ENCODE results near the gene SPNS2.

The SPNS2 gene

GRCh38 chr17:4504188-4504587 is 5.5 kb downstream of the SPNS2 start:
- no peak for DNase-seq

- DNase-seq = no peak
Observed at GRCh38 chr17:4505187-4505586, 6.5 kb downstream of the SPNS2 start.

- DNase-seq = no peak
Observed at GRCh38 chr17:4506175-4506813, 7.6 kb downstream of the SPNS2 start.

- DNase-seq = no peak
Observed at GRCh38 chr17:4506892-4507291, 8.2 kb downstream of the SPNS2 start.

- DNase-seq = no peak
Observed at GRCh38 chr17:4507361-4508111, 8.9 kb downstream of the SPNS2 start.

GRCh38 chr17:4508207-4508606 is 9.5 kb downstream of the SPNS2 start:
- no peak for DNase-seq

- no peak for DNase-seq
Observed at GRCh38 chr17:4509401-4509800, 10.7 kb downstream of the SPNS2 start.

GRCh38 chr17:4509923-4510617 is 11.4 kb downstream of the SPNS2 start:
- no peak for DNase-seq

GRCh38 chr17:4510618-4510941 is 11.9 kb downstream of the SPNS2 start:
- DNase-seq = no peak

GRCh38 chr17:4511199-4511932 is 12.7 kb downstream of the SPNS2 start:
- no peak for DNase-seq

GRCh38 chr17:4512156-4513112 is 13.8 kb downstream of the SPNS2 start:
- DNase-seq = no peak

- DNase-seq = no peak
Observed at GRCh38 chr17:4513113-4514032, 14.7 kb downstream of the SPNS2 start.

- no peak for DNase-seq
Observed at GRCh38 chr17:4514206-4514605, 15.5 kb downstream of the SPNS2 start.

GRCh38 chr17:4514779-4515178 is 16.1 kb downstream of the SPNS2 start:
- no peak for DNase-seq

GRCh38 chr17:4515501-4515900 is 16.8 kb downstream of the SPNS2 start:
- DNase-seq = no peak

- DNase-seq = no peak
Observed at GRCh38 chr17:4516735-4517134, 18.1 kb downstream of the SPNS2 start.

GRCh38 chr17:4518901-4519300 is 20.2 kb downstream of the SPNS2 start:
- DNase-seq = no peak

- no peak for DNase-seq
Observed at GRCh38 chr17:4519361-4519788, 20.7 kb downstream of the SPNS2 start.

GRCh38 chr17:4520060-4520893 is 21.6 kb downstream of the SPNS2 start:
- DNase-seq = no peak
